ENCODE results near the gene RLBP1. TPM values are rescaled to one million over a fixed set of nuclear protein-coding genes. Genes with fewer than 3 reads are reported as not detected.

Gene RLBP1
- total RNA-seq, 4 donors from 2014 or later, result not detected

DNA sequence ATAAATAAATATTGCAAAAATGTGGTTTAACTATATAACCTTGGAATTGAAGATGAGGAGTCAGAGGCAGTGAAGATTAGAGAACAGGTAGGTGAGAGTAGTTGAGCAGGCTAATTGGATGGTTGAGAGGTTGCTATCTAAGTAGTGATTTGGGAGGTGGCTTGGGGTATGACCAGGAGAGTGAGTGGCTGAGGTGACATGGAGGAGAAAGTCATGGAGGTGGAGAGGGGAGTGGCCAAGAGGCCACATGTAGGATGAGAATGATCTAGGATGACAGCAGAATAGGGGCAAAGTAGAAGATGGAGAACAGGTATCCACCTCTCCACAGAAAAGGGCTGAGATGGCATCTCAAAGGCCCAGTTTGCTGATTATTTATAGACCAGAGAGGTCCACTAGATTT, 10.5 kb upstream of the RLBP1 start:
- ATAC-seq (ENCODE audit: low FRiP score) (no peak), DNase-seq (ENCODE audit: low spot score) (no peak)
- TF ChIP-seq, protein P1, sequence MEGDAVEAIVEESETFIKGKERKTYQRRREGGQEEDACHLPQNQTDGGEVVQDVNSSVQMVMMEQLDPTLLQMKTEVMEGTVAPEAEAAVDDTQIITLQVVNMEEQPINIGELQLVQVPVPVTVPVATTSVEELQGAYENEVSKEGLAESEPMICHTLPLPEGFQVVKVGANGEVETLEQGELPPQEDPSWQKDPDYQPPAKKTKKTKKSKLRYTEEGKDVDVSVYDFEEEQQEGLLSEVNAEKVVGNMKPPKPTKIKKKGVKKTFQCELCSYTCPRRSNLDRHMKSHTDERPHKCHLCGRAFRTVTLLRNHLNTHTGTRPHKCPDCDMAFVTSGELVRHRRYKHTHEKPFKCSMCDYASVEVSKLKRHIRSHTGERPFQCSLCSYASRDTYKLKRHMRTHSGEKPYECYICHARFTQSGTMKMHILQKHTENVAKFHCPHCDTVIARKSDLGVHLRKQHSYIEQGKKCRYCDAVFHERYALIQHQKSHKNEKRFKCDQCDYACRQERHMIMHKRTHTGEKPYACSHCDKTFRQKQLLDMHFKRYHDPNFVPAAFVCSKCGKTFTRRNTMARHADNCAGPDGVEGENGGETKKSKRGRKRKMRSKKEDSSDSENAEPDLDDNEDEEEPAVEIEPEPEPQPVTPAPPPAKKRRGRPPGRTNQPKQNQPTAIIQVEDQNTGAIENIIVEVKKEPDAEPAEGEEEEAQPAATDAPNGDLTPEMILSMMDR (IDR thresholded peaks at IDR 0.05), result no peak

DNA sequence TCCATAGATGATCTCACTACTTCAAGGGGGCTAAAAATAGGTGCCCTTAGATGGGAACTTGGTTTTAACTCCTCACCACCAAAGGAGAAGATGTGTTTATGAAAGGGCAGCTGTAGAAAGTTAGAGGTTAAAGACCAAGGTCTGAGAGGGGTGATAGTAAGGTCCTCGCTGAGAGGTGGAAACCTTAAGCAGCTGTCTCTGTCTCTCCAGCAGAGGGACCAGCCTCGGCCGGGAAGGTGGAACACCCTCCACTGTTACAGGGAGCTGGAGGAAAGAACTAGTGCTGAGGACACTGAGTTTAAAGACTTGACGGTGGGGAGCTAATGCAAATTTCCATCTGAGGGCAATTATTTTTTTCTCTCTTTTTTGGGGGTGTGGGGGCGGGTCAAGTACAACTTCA, 8.9 kb upstream of the RLBP1 start:
- no peak for ATAC-seq (ENCODE audit: low FRiP score)
- TF ChIP-seq, protein P1 (IDR thresholded peaks at IDR 0.05), result no peak

DNA sequence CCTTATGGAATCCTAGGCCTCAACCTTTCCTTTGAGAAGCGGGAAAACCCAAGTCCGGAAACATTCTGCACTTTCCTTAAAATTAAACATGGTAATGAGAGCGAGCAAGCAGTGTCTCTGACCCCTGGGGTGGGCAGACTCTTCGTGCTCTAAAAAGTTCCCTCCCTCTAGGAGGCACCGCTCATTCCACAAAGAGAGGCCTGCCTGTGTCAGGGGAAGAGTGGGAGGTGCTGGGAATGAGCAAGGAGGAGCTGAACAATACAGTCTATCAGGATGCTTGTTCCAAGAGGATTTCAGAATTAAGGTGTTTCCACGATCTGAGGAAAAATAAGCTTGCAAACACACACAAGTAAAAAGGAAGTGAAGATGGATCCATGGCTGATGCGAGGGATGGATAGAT, 6.0 kb upstream of the RLBP1 start:
- ATAC-seq (ENCODE audit: low FRiP score) (no peak), DNase-seq (ENCODE audit: low spot score) (no peak)
- TF ChIP-seq, protein P1 (IDR thresholded peaks at IDR 0.05), result no peak

More for the DNA sequence above, 8.9 kb upstream of the RLBP1 start:
- DNase-seq (ENCODE audit: low spot score), result no peak

DNA sequence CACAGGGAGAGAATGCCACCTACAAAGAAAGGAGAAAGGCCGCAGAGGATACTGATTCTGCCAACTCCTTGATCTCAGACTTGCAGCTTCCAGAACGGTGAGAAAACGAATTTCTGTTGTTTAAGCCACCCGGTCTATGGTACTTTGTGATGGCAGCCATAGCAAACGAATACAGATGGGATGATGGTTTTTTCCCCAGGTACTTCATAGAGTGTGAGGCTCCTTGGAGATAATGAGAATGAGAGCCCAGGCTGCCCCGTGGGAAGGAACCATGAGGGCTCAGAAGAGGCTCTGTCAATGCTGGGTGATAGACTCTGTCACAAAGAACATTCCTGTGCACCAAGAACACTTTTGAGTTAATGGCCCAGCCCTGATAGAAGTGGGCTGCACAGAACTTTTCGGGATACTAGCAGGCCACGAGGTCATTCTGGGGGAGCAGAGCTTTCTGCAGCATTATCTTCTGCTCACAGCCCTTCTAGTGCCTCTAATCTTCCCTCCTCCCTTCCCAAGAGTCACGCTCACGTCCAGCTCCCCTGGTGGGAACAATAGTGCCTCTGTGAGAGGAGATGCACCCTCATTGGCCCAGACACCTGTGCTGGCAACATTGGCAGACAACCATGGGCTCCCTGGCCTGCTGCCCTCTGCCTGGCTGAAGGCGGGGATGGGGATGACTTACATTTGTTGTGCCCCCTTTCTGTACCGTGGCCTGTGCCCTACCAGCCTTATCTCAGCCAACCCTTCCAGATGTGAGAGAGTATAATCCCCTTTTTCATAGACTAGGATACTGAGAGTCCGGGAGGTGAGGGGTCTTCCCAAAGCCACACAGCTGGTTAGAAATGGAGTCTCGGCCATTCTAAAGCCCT, 5.2 kb upstream of the RLBP1 start:
- no peak for ATAC-seq (ENCODE audit: low FRiP score)
- TF ChIP-seq, protein P1 (IDR thresholded peaks at IDR 0.05), result no peak
- DNase-seq (ENCODE audit: low spot score), result no peak

DNA sequence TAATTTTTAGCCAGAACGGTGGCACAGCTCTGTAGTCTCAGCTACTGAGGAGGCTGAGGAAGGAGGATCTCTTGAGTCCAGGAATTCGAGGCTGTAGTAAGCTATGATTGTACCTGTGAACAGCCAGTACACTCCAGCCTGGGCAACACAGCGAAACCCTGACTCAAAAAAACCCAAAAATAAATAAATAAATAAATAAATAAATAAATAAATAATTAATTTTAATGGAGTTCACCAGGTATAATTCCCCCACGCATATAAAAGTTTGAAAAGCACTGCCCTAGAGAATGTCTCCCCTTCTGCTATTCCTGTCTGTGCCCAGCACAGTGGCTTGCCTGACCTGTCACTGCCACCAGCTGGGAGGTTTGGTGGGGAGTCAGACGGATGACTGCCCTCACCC, 4.2 kb upstream of the RLBP1 start:
- TF ChIP-seq, protein P1 (IDR thresholded peaks at IDR 0.05), result no peak
- DNase-seq (ENCODE audit: low spot score) (no peak), ATAC-seq (ENCODE audit: low FRiP score) (no peak)

DNA sequence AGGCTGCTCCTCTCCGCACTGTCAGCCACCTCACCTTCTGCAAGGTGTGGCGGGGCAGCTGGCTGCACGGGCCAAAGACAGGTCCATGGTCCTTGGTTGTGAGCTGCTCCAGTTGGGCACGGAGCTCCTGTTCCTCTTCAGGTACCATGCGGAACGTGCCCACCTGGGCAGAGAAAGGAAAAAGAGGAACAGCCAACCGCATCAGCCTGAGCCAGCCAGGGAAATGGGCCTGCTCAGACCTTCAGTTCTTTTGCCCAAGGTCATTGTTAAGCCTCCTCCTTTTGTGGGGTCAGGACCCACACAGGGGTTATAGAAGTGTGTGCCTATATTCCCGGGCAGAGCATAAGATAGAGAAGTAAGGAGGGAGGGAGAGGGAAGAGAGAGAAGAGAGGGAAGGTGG, 2.8 kb downstream of the RLBP1 start:
- TF ChIP-seq, protein P1 (IDR thresholded peaks at IDR 0.05), result no peak
- ATAC-seq (ENCODE audit: low FRiP score), result no peak

More for the DNA sequence above, 2.8 kb downstream of the RLBP1 start:
- DNase-seq (ENCODE audit: low spot score), result no peak
